HepG2 (cell line): ENCODE results near the gene BLOC1S1. TPM values are rescaled to one million over a fixed set of nuclear protein-coding genes. Genes with fewer than 3 reads are reported as not detected.

Experiments used
- ARID5B ChIP-seq: IDR thresholded peaks from 2 replicates; pipeline ENCODE4 v1.4.0; 2020; ENCODE audit warnings: mild to moderate bottlenecking, missing genetic modification reagents
- FOXJ3 ChIP-seq: sonication (generic); formaldehyde crosslinking; IDR thresholded peaks from 2 replicates; pipeline ENCODE4 v1.4.0; 2020; ENCODE audit warnings: missing genetic modification reagents, mild to moderate bottlenecking, borderline replicate concordance
- PBX2 ChIP-seq: IDR thresholded peaks from 2 replicates; pipeline ENCODE4 v1.6.1; 2016; ENCODE audit warnings: control low read depth
- POGK ChIP-seq: sonication (generic); formaldehyde crosslinking; conservative IDR thresholded peaks from 2 replicates; pipeline ENCODE4 v1.8.0; 2022; ENCODE audit warnings: mild to moderate bottlenecking, moderate library complexity, missing genetic modification reagents
- RARG ChIP-seq: sonication (generic); formaldehyde crosslinking; IDR thresholded peaks from 2 replicates; pipeline ENCODE4 v1.4.0; 2020; ENCODE audit warnings: low read depth, mild to moderate bottlenecking, missing genetic modification reagents
- SOX5 ChIP-seq: IDR thresholded peaks from 2 replicates; pipeline ENCODE4 v1.6.1; 2016; ENCODE audit warnings: borderline replicate concordance
- TIGD3 ChIP-seq: sonication (generic); formaldehyde crosslinking; IDR thresholded peaks from 2 replicates; pipeline ENCODE4 v1.5.1; 2020; ENCODE audit warnings: mild to moderate bottlenecking, missing genetic modification reagents, borderline replicate concordance
- TP53 ChIP-seq: sonication (generic); formaldehyde crosslinking; conservative IDR thresholded peaks from 2 replicates; pipeline ENCODE4 v1.4.0; 2020; ENCODE audit warnings: missing genetic modification reagents
- TSC22D2 ChIP-seq: sonication (generic); formaldehyde crosslinking; IDR thresholded peaks from 2 replicates; pipeline ENCODE4 v1.5.1; 2020; ENCODE audit warnings: missing genetic modification reagents, mild to moderate bottlenecking, borderline replicate concordance
- UBTF ChIP-seq: sonication (generic); formaldehyde crosslinking; IDR thresholded peaks from 2 replicates; pipeline ENCODE4 v1.4.0; 2020; ENCODE audit warnings: mild to moderate bottlenecking, missing genetic modification reagents
- ZBTB14 ChIP-seq: sonication (generic); formaldehyde crosslinking; IDR thresholded peaks from 2 replicates; pipeline ENCODE4 v1.4.0; 2020; ENCODE audit warnings: missing genetic modification reagents
- ZFP82 ChIP-seq: sonication (generic); formaldehyde crosslinking; IDR thresholded peaks from 2 replicates; pipeline ENCODE4 v1.5.1; 2020; ENCODE audit warnings: mild to moderate bottlenecking, missing genetic modification reagents, borderline replicate concordance
- ZNF17 ChIP-seq: sonication (generic); formaldehyde crosslinking; IDR thresholded peaks from 2 replicates; pipeline ENCODE4 v1.5.0; 2020; ENCODE audit warnings: mild to moderate bottlenecking, missing genetic modification reagents
- ZNF24 ChIP-seq: fragments of 450-650 bp; IDR thresholded peaks from 2 replicates; pipeline ENCODE4 v1.6.1; 2017; ENCODE audit warnings: antibody characterized with exemption, mild to moderate bottlenecking
- ZNF326 ChIP-seq: sonication (generic); formaldehyde crosslinking; IDR thresholded peaks from 2 replicates; pipeline ENCODE4 v1.4.0; 2020; ENCODE audit warnings: missing genetic modification reagents, borderline replicate concordance
- ZNF530 ChIP-seq: sonication (generic); formaldehyde crosslinking; IDR thresholded peaks from 2 replicates; pipeline ENCODE4 v1.5.0; 2020; ENCODE audit warnings: low read depth, mild to moderate bottlenecking, missing genetic modification reagents
- ZNF644 ChIP-seq: IDR thresholded peaks from 2 replicates; pipeline ENCODE4 v1.6.1; 2016; ENCODE audit warnings: low read depth
- polyA plus RNA-seq, 8 experiments: library from polyadenylated mRNA; depleted of rRNA in 3 of 8; stranded (reverse) in 7 of 8; unstranded in 1 of 8; fragments of >200 nt; fragmentation: Illumina TruSeq in 4 of 8; extraction: Trizol in 4 of 8; gene quantifications; 2 replicates each; pipeline versions ENCODE4 v1.2.1 to v1.2.3, GENCODE V29; 2011 to 2016; ENCODE audit warnings: low read depth in 4 of 8, missing spikeins in 1 of 8, mixed read lengths in 1 of 8; ENCODE audit not compliant: insufficient read depth in 1 of 8
- total RNA-seq, 5 experiments: library from RNA; depleted of rRNA; stranded (reverse); fragments of >200 nt; fragmentation: Illumina TruSeq; extraction: Trizol; gene quantifications; 2 replicates each; pipeline ENCODE4 v1.2.3, GENCODE V29; 2016; ENCODE audit warnings: low read depth in 1 of 5

The BLOC1S1 gene
- total and polyA plus RNA-seq, 2 of the 13 experiments (the other 11 are each of a cell fraction or from before 2014, with no cell fraction given), result 55.1 to 95.3 TPM

GRCh38 chr12:55715833-55716581 lies at the start of gene BLOC1S1 (continued):
- TF ChIP-seq ARID5B (peak; percentile 73), SOX5 (CRISPR knock-in tag) (peak; percentile 45; the same call in 1 of the 2 replicates), FOXJ3 (CRISPR knock-in tag) (no peak), TIGD3 (no peak), ZNF24 (no peak), POGK (CRISPR knock-in tag) (0 out of 2 replicates have a peak, but pooled peaks have one; percentile 20), ZBTB14 (CRISPR knock-in tag) (no peak), ZNF644 (CRISPR knock-in tag) (0 out of 2 replicates have a peak, but pooled peaks have one; percentile 19), ZNF326 (CRISPR knock-in tag) (no peak), ZFP82 (no peak), TP53 (no peak), UBTF (CRISPR knock-in tag) (peak; percentile 82), PBX2 (CRISPR knock-in tag) (no peak), TSC22D2 (CRISPR knock-in tag) (0 out of 2 replicates have a peak, but pooled peaks have one; percentile 42), ZNF17 (CRISPR knock-in tag) (no peak), ZNF530 (CRISPR knock-in tag) (no peak), RARG (CRISPR knock-in tag) (no peak)
